Vagina (tissue), 2 donors: ENCODE results near the gene JOSD2. TPM values are rescaled to one million over a fixed set of nuclear protein-coding genes. Genes with fewer than 3 reads are reported as not detected.
A peak's percentile ranks its signal among the peaks of the same experiment; 100 is the strongest.

Source experiments
- DNase-seq, 2 donors: peaks; one replicate each; pipeline ENCODE4 v3.0.0-alpha.2; 2017; ENCODE audit errors: extremely low spot score in 2 of 2
- H3K27ac ChIP-seq: fragments of 200-600 bp; sonication (generic); one replicate; pipeline ENCODE4 v1.5.1; 2019
- H3K27me3 ChIP-seq: fragments of 200-600 bp; sonication (generic); one replicate; pipeline ENCODE4 v1.5.1; 2019
- H3K36me3 ChIP-seq, 2 donors: fragments of 200-600 bp; sonication (generic); one replicate each; pipeline ENCODE4 v1.5.1; 2017 to 2019
- H3K4me1 ChIP-seq: fragments of 200-600 bp; sonication (generic); one replicate; pipeline ENCODE4 v1.5.1; 2019
- H3K4me3 ChIP-seq, 2 donors: fragments of 200-600 bp; sonication (generic); 1 replicate in 1 of 2; 2 replicates in 1 of 2; pipeline ENCODE4 v1.5.1; 2016 to 2019
- H3K9me3 ChIP-seq: fragments of 200-600 bp; sonication (generic); one replicate; pipeline ENCODE4 v1.5.1; 2019
- POLR2A ChIP-seq, 2 donors: fragments of 450-650 bp; IDR thresholded peaks; one replicate each; pipeline ENCODE4 v1.6.1; 2017; ENCODE audit warnings: antibody characterized with exemption in 2 of 2, mild to moderate bottlenecking in 2 of 2, moderate library complexity in 2 of 2
- POLR2AphosphoS5 ChIP-seq, 2 donors: sonication (generic); formaldehyde crosslinking; IDR thresholded peaks; one replicate each; pipeline ENCODE4 v1.9.0; 2017; ENCODE audit warnings: antibody characterized with exemption in 2 of 2, mild to moderate bottlenecking in 2 of 2, low read depth in 1 of 2; ENCODE audit not compliant: insufficient read depth in 1 of 2
- intact Hi-C: fragments of 100-400 bp; cut with DNase I; formaldehyde crosslinking; loops from one replicate; pipeline ENCODE4 v1.15.1; 2023
- total RNA-seq: library from RNA; depleted of rRNA; stranded (reverse); fragments of >200 nt; gene quantifications from one replicate; pipeline ENCODE4 v1.2.3, GENCODE V29; 2016
- TF ChIP-seq, protein P1 (sequence below), 3 experiments: fragments of 450-650 bp in 2 of 3; fragments of 200-600 bp in 1 of 3; sonication (generic) in 1 of 3; IDR thresholded peaks; one replicate each; pipeline ENCODE4 v1.5.1; 2017 to 2019; ENCODE audit warnings: antibody characterized with exemption in 3 of 3, mild to moderate bottlenecking in 2 of 3, moderate library complexity in 2 of 3

Gene JOSD2
- total RNA-seq, 1 donor from 2014 or later, result 60.9 TPM

DNA sequence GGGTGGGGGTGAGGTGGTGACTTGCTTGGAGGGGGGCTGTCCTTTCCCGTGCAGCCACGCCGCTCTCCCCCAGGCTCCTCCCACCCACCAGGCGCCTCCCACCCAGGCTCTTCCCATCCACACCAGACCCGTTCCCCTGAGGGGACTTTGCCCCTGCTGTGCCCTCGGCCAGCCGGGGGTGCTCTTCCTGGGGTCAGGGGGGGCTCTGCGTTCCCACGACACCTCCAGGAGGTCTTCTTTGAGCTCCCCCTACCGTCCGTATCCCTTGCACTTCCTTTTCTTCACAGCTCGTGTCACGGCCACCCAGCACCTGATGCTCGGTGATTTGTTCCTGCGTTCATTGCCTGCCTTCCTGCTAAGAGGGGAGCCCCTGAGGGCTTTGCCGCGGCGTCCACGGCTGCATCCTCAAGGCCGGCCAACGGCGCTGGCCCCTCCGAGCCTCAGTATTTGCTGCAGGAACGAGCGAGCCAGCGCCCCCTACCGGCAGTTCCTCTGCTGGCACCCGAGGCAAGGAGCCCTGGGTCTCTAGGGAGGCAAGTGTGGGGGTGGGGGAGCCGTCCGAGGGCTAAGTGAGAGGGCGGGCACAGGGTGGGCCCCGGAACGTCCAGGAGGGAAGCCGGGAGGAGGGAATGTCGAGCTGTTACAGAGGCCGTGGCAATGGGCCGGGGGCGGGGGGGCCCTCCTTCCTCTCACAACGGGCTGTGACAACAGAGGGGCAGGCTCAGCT lies 45.5 kb upstream of the JOSD2 start:
- peak overlapping the region; percentile 68 for H3K27ac ChIP-seq
- H3K27me3 ChIP-seq, result no peaks in the 10 kb centered on the region
- no peak for DNase-seq
- H3K4me3 ChIP-seq, result peak overlapping the region; percentile 41 to 44
- H3K4me1 ChIP-seq, result peaks cover 35% of the 10 kb centered on the region
- intact Hi-C loops, result no loop called here
- TF ChIP-seq POLR2AphosphoS5 (IDR thresholded peaks at IDR 0.05; ENCODE audit: insufficient read depth in 1 of 2, low read depth in 1 of 2), result peak in 1 of 2 donors; percentile 25
- TF ChIP-seq, protein P1, sequence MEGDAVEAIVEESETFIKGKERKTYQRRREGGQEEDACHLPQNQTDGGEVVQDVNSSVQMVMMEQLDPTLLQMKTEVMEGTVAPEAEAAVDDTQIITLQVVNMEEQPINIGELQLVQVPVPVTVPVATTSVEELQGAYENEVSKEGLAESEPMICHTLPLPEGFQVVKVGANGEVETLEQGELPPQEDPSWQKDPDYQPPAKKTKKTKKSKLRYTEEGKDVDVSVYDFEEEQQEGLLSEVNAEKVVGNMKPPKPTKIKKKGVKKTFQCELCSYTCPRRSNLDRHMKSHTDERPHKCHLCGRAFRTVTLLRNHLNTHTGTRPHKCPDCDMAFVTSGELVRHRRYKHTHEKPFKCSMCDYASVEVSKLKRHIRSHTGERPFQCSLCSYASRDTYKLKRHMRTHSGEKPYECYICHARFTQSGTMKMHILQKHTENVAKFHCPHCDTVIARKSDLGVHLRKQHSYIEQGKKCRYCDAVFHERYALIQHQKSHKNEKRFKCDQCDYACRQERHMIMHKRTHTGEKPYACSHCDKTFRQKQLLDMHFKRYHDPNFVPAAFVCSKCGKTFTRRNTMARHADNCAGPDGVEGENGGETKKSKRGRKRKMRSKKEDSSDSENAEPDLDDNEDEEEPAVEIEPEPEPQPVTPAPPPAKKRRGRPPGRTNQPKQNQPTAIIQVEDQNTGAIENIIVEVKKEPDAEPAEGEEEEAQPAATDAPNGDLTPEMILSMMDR (IDR thresholded peaks at IDR 0.05), result peak; percentile 58 to 71 (median 66)
- TF ChIP-seq POLR2A (IDR thresholded peaks at IDR 0.05), result no peak
- H3K36me3 ChIP-seq, result no peaks in the 10 kb centered on the region
- H3K9me3 ChIP-seq, result no peaks in the 10 kb centered on the region

GRCh38 chr19:50555450-50556281 lies 44.7 kb upstream of the JOSD2 start:
- Histone ChIP-seq H3K4me1 (peaks cover 41% of the 10 kb centered on the region), H3K36me3 (no peaks in the 10 kb centered on the region), H3K27ac (peak overlapping the region; percentile 68), H3K27me3 (no peaks in the 10 kb centered on the region), H3K9me3 (no peaks in the 10 kb centered on the region), H3K4me3 (peak overlapping the region; percentile 41 to 44)
- intact Hi-C loops, result no loop called here
- TF ChIP-seq POLR2AphosphoS5 (IDR thresholded peaks at IDR 0.05; ENCODE audit: insufficient read depth in 1 of 2, low read depth in 1 of 2) (no peak), POLR2A (IDR thresholded peaks at IDR 0.05) (no peak)
- TF ChIP-seq, protein P1 (IDR thresholded peaks at IDR 0.05), result no peak
- DNase-seq, result no peak

DNA sequence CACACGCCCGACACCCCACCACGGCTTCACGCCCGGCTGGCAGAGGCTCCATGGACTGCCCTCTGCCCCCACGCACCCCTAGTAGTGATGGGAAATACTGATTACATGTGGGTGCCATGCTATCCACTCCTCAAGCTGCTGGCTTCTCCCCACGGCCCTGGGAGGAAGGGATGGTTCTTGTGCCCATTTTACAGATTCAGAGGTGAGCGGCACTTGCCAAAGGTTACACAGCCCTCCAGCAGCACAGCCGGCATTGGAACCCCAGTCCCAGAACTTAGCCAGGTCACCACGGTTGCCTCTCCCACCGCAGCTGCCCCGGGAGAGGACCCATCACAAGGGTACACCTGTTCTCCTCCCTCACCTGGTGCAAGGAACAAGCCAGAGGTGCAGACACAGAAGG lies 44.0 kb upstream of the JOSD2 start:
- H3K4me1 ChIP-seq, result peaks cover 37% of the 10 kb centered on the region
- H3K9me3 ChIP-seq, result no peaks in the 10 kb centered on the region
- H3K27me3 ChIP-seq, result no peaks in the 10 kb centered on the region
- DNase-seq, result no peak
- intact Hi-C loops, result no loop called here
- H3K4me3 ChIP-seq, result no peak overlapping the region
- H3K27ac ChIP-seq, result no peak overlapping the region
- H3K36me3 ChIP-seq, result no peaks in the 10 kb centered on the region
- TF ChIP-seq, protein P1 (IDR thresholded peaks at IDR 0.05), result no peak
- TF ChIP-seq POLR2AphosphoS5 (IDR thresholded peaks at IDR 0.05; ENCODE audit: insufficient read depth in 1 of 2, low read depth in 1 of 2), result no peak
- no peak for TF ChIP-seq POLR2A (IDR thresholded peaks at IDR 0.05)

GRCh38 chr19:50554212-50554611 lies 43.2 kb upstream of the JOSD2 start:
- H3K36me3 ChIP-seq, result no peaks in the 10 kb centered on the region
- H3K4me3 ChIP-seq, result no peak overlapping the region
- TF ChIP-seq POLR2A (IDR thresholded peaks at IDR 0.05), result no peak
- no peak for TF ChIP-seq POLR2AphosphoS5 (IDR thresholded peaks at IDR 0.05; ENCODE audit: insufficient read depth in 1 of 2, low read depth in 1 of 2)
- TF ChIP-seq, protein P1 (IDR thresholded peaks at IDR 0.05), result no peak
- no peaks in the 10 kb centered on the region for H3K27me3 ChIP-seq
- DNase-seq, result no peak
- no peaks in the 10 kb centered on the region for H3K9me3 ChIP-seq
- H3K27ac ChIP-seq, result no peak overlapping the region
- H3K4me1 ChIP-seq, result peaks cover 35% of the 10 kb centered on the region
- intact Hi-C loops, result no loop called here
